HepG2 (cell line): ENCODE data around the gene CAPG. TPM values are rescaled to one million over a fixed set of nuclear protein-coding genes. Genes with fewer than 3 reads are reported as not detected.

Experiments
- E2F2 ChIP-seq: sonication (generic); formaldehyde crosslinking; IDR thresholded peaks from 2 replicates; pipeline ENCODE4 v1.4.0; 2020; ENCODE audit warnings: missing genetic modification reagents, borderline replicate concordance
- HBP1 ChIP-seq: IDR thresholded peaks from 2 replicates; pipeline ENCODE4 v1.6.1; 2016; ENCODE audit warnings: low read depth, control low read depth
- KIAA2018 ChIP-seq: sonication (generic); formaldehyde crosslinking; IDR thresholded peaks from 2 replicates; pipeline ENCODE4 v1.5.0; 2020; ENCODE audit warnings: mild to moderate bottlenecking, missing genetic modification reagents, borderline replicate concordance
- SNAI1 ChIP-seq: sonication (generic); formaldehyde crosslinking; IDR thresholded peaks from 2 replicates; pipeline ENCODE4 v1.5.0; 2020; ENCODE audit warnings: mild to moderate bottlenecking, missing genetic modification reagents, borderline replicate concordance
- TOPORS ChIP-seq: sonication (generic); formaldehyde crosslinking; IDR thresholded peaks from 2 replicates; pipeline ENCODE4 v1.8.0; 2023; ENCODE audit warnings: mild to moderate bottlenecking, missing genetic modification reagents
- ZBTB4 ChIP-seq: sonication (generic); formaldehyde crosslinking; IDR thresholded peaks from 2 replicates; pipeline ENCODE4 v1.4.0; 2020; ENCODE audit warnings: missing genetic modification reagents, mild to moderate bottlenecking, borderline replicate concordance
- ZNF232 ChIP-seq: sonication (generic); formaldehyde crosslinking; IDR thresholded peaks from 2 replicates; pipeline ENCODE4 v1.4.0; 2020; ENCODE audit warnings: missing genetic modification reagents, borderline replicate concordance
- ZNF280B ChIP-seq: sonication (generic); formaldehyde crosslinking; IDR thresholded peaks from 2 replicates; pipeline ENCODE4 v1.5.0; 2020; ENCODE audit warnings: missing genetic modification reagents, mild to moderate bottlenecking, borderline replicate concordance
- ZNF761 ChIP-seq: sonication (generic); formaldehyde crosslinking; conservative IDR thresholded peaks from 2 replicates; pipeline ENCODE4 v1.4.0; 2020; ENCODE audit warnings: mild to moderate bottlenecking, missing genetic modification reagents
- ZNF891 ChIP-seq: sonication (generic); formaldehyde crosslinking; IDR thresholded peaks from 2 replicates; pipeline ENCODE4 v1.5.0; 2020; ENCODE audit warnings: mild to moderate bottlenecking, missing genetic modification reagents
- polyA plus RNA-seq, 8 experiments: library from polyadenylated mRNA; depleted of rRNA in 3 of 8; stranded (reverse) in 7 of 8; unstranded in 1 of 8; fragments of >200 nt; fragmentation: Illumina TruSeq in 4 of 8; extraction: Trizol in 4 of 8; gene quantifications; 2 replicates each; pipeline versions ENCODE4 v1.2.1 to v1.2.3, GENCODE V29; 2011 to 2016; ENCODE audit warnings: low read depth in 4 of 8, missing spikeins in 1 of 8, mixed read lengths in 1 of 8; ENCODE audit not compliant: insufficient read depth in 1 of 8
- total RNA-seq, 5 experiments: library from RNA; depleted of rRNA; stranded (reverse); fragments of >200 nt; fragmentation: Illumina TruSeq; extraction: Trizol; gene quantifications; 2 replicates each; pipeline ENCODE4 v1.2.3, GENCODE V29; 2016; ENCODE audit warnings: low read depth in 1 of 5

CAPG gene
- total and polyA plus RNA-seq, 2 of the 13 experiments (the other 11 are each of a cell fraction or from before 2014, with no cell fraction given) = 12.7 to 18.2 TPM

- TF ChIP-seq KIAA2018 (CRISPR knock-in tag) = no peak
- TF ChIP-seq ZNF891 (CRISPR knock-in tag) = peak; percentile 82
- peak; percentile 44; the same call in 1 of the 2 replicates for TF ChIP-seq ZNF761 (CRISPR knock-in tag)
- no peak; the same call in 1 of the 2 replicates for TF ChIP-seq ZNF232
- peak; percentile 11; the same call in 1 of the 2 replicates for TF ChIP-seq TOPORS (CRISPR knock-in tag)
- TF ChIP-seq HBP1 (CRISPR knock-in tag) = no peak; the same call in none of the 2 replicates
- TF ChIP-seq ZBTB4 (CRISPR knock-in tag) = no peak
- TF ChIP-seq SNAI1 (CRISPR knock-in tag) = 0 out of 2 replicates have a peak, but pooled peaks have one; percentile 14
- TF ChIP-seq E2F2 (CRISPR knock-in tag) = 0 out of 2 replicates have a peak, but pooled peaks have one; percentile 50
- peak; percentile 55; the same call in 1 of the 2 replicates for TF ChIP-seq ZNF280B (CRISPR knock-in tag)
Observed at GRCh38 chr2:85419009-85419675, 9.0 kb upstream of the CAPG start (continued).
